ENCODE measurements around the gene CHRNB4.

DNA sequence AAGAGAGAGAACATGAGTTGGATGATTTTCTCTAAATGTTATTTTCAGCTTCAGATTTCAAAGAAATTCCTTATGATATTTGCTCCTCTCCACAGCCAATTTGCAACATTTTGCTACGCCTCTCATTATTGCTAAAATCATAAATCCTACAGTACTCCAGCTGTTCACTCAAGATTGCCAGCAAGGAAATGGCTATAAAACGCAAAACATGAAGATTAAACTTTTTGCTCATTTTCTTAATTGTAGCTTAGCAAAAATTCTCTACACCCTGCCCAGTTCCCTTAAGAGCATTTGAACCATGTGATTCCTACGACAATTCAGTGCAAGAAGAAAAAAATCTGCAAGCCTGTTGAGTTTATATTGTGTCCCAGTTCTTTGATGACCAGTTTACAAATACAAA is 27.0 kb downstream of the CHRNB4 start:
- TF ChIP-seq, protein P1, sequence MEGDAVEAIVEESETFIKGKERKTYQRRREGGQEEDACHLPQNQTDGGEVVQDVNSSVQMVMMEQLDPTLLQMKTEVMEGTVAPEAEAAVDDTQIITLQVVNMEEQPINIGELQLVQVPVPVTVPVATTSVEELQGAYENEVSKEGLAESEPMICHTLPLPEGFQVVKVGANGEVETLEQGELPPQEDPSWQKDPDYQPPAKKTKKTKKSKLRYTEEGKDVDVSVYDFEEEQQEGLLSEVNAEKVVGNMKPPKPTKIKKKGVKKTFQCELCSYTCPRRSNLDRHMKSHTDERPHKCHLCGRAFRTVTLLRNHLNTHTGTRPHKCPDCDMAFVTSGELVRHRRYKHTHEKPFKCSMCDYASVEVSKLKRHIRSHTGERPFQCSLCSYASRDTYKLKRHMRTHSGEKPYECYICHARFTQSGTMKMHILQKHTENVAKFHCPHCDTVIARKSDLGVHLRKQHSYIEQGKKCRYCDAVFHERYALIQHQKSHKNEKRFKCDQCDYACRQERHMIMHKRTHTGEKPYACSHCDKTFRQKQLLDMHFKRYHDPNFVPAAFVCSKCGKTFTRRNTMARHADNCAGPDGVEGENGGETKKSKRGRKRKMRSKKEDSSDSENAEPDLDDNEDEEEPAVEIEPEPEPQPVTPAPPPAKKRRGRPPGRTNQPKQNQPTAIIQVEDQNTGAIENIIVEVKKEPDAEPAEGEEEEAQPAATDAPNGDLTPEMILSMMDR (conservative IDR thresholded peaks at IDR 0.05) = no peak
- no peak for TF ChIP-seq ZFX (IDR thresholded peaks at IDR 0.05)
